ENCODE results near the gene MAPRE2. TPM values are rescaled to one million over a fixed set of nuclear protein-coding genes. Genes with fewer than 3 reads are reported as not detected.

The MAPRE2 gene
- total and polyA plus RNA-seq, 2 of the 13 experiments (the other 11 are each of a cell fraction or from before 2014, with no cell fraction given), result 34.5 to 67.9 TPM

DNA sequence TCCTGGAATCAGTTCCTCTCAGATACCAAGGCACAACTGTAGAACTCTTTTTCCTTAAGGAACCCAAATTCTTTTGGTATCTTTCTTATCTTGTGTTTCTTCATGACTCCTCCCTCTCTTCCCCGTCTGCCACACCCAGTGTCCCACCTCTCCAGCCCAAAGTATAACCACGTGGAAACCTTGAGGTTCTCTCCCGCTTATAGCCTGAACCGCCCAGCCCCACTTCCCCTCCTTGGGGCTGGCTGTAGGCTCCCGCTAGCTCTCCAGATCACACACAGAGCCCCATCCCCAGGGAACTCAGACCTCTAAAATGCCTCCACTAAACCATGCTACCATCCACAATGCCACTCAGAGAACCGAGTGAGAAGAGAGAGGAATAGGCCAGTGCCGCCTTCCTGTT lies 87.5 kb downstream of the MAPRE2 start:
- no peaks in the 10 kb centered on the region for H3K4me1 ChIP-seq (ENCODE audit: insufficient read depth, low read length)
- H3K27me3 ChIP-seq (ENCODE audit: control insufficient read depth in 1 of 2, insufficient read depth in 2 of 2, low read length in 2 of 2), result no peaks in the 10 kb centered on the region
- no peak overlapping the region for H3K4me3 ChIP-seq (replicated peaks in 1 of 3; ENCODE audit: insufficient read depth in 1 of 3, low read depth in 2 of 3, low read length in 3 of 3)
- no peaks in the 10 kb centered on the region for H3K9me3 ChIP-seq (ENCODE audit: low read length)
- no peak overlapping the region for H3K4me2 ChIP-seq (ENCODE audit: low read depth, low read length)
- no peak overlapping the region for H2AFZ ChIP-seq (ENCODE audit: low read length)
- no peak overlapping the region for H3K27ac ChIP-seq (ENCODE audit: extremely low read length, insufficient read depth, low read length)
- intact Hi-C loops (cut with micrococcal nuclease; ENCODE audit: unreplicated experiment) (loop anchor here (5.0 kb wide), 1 partner anchor 261 kb away; no protein-coding TSS in a partner anchor), in situ Hi-C loops (cut with HindIII; ENCODE audit: extremely low pct_ligation_motif_present, low pct_unique_long_range_greater_than_20kb) (loop anchor here (25.0 kb wide), 1 partner anchor 116 kb away; no protein-coding TSS in a partner anchor)
- 94% methylated on average over 7 of the region's 7 CpGs for WGBS (ENCODE audit: low lambda C conversion rate)
- ChIA-PET POLR2A (no interaction called here), CTCF (ENCODE audit: low intra/inter-chr PET ratio, low total read pairs) (no interaction called here)
- H3K79me2 ChIP-seq (ENCODE audit: insufficient read depth, low read length), result no peaks in the 10 kb centered on the region
- DNase-seq (ENCODE audit: low spot score) (no peak), ATAC-seq (no peak), FAIRE-seq (no peak)
- H3K36me3 ChIP-seq (replicated peaks in 1 of 2; ENCODE audit: control insufficient read depth in 1 of 2, insufficient read depth in 2 of 2, low read length in 2 of 2), result peaks cover 19 to 68% of the 10 kb centered on the region in 2 experiments
- H4K20me1 ChIP-seq (ENCODE audit: insufficient read depth, low read length), result no peaks in the 10 kb centered on the region
- no peak overlapping the region for H3K9ac ChIP-seq (ENCODE audit: insufficient read depth, low read depth, low read length)
- no peak for TF ChIP-seq ZFY (CRISPR knock-in tag; IDR thresholded peaks at IDR 0.05)
- TF ChIP-seq ZNF446 (CRISPR knock-in tag; IDR thresholded peaks at IDR 0.05), result no peak
- TF ChIP-seq KDM6A (CRISPR knock-in tag; IDR thresholded peaks at IDR 0.05; ENCODE audit: low read depth), result no peak
- no peak for TF ChIP-seq FOSL2 (CRISPR knock-in tag; IDR thresholded peaks at IDR 0.05)
- TF ChIP-seq MTF2 (CRISPR knock-in tag; IDR thresholded peaks at IDR 0.05; ENCODE audit: borderline replicate concordance), result no peak
- TF ChIP-seq, protein P1, sequence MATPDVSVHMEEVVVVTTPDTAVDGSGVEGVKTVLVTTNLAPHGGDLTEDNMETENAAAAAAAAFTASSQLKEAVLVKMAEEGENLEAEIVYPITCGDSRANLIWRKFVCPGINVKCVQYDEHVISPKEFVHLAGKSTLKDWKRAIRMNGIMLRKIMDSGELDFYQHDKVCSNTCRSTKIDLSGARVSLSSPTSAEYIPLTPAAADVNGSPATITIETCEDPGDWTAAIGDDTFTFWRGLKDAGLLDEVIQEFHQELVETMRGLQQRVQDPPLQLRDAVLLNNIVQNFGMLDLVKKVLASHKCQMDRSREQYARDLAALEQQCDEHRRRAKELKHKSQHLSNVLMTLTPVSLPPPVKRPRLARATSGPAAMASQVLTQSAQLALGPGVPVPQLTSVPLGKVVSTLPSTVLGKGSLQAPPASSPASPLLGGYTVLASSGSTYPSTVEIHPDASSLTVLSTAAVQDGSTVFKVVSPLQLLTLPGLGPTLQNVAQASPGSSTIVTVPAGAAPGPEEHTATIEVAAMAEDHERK (CRISPR knock-in tag; IDR thresholded peaks at IDR 0.05; ENCODE audit: low read depth), result no peak
- TF ChIP-seq FOXJ3 (CRISPR knock-in tag; IDR thresholded peaks at IDR 0.05; ENCODE audit: borderline replicate concordance), result no peak
- BruUV-seq (replicated peaks), result no TSS peak

GRCh38 chr18:35130236-35130635 lies 89.0 kb downstream of the MAPRE2 start:
- FAIRE-seq, result no peak
- intact Hi-C loops (cut with micrococcal nuclease; ENCODE audit: unreplicated experiment), result no loop called here
- TF ChIP-seq CTCF (CRISPR knock-in tag; IDR thresholded peaks at IDR 0.05), result peak; percentile 29
- no peak for TF ChIP-seq LRRFIP1 (CRISPR knock-in tag; conservative IDR thresholded peaks at IDR 0.05)
- TF ChIP-seq ZNF710 (CRISPR knock-in tag; IDR thresholded peaks at IDR 0.05; ENCODE audit: borderline replicate concordance), result no peak

More at GRCh38 chr18:35130236-35130635, 89.0 kb downstream of the MAPRE2 start:
- Histone ChIP-seq H3K79me2 (ENCODE audit: insufficient read depth, low read length) (no peaks in the 10 kb centered on the region), H3K27ac (ENCODE audit: extremely low read length, insufficient read depth, low read length) (no peak overlapping the region), H3K4me1 (ENCODE audit: insufficient read depth, low read length) (no peaks in the 10 kb centered on the region), H3K9me3 (ENCODE audit: low read length) (no peaks in the 10 kb centered on the region), H3K36me3 (replicated peaks in 1 of 2; ENCODE audit: control insufficient read depth in 1 of 2, insufficient read depth in 2 of 2, low read length in 2 of 2) (peaks cover 19 to 82% of the 10 kb centered on the region in 2 experiments), H4K20me1 (ENCODE audit: insufficient read depth, low read length) (no peaks in the 10 kb centered on the region), H3K27me3 (ENCODE audit: control insufficient read depth in 1 of 2, insufficient read depth in 2 of 2, low read length in 2 of 2) (no peaks in the 10 kb centered on the region), H3K4me2 (ENCODE audit: low read depth, low read length) (no peak overlapping the region), H3K9ac (ENCODE audit: insufficient read depth, low read depth, low read length) (no peak overlapping the region), H3K4me3 (replicated peaks in 1 of 3; ENCODE audit: insufficient read depth in 1 of 3, low read depth in 2 of 3, low read length in 3 of 3) (no peak overlapping the region), H2AFZ (ENCODE audit: low read length) (no peak overlapping the region)
- ATAC-seq (no peak), DNase-seq (ENCODE audit: low spot score) (no peak)
- BruUV-seq (replicated peaks), result no TSS peak
- CTCF ChIA-PET (ENCODE audit: low intra/inter-chr PET ratio, low total read pairs), result no interaction called here
- POLR2A ChIA-PET, result interaction anchor here (0.6 kb wide), 1 partner anchor 118 kb away, joined by 3 read pairs; no protein-coding TSS in a partner anchor
- in situ Hi-C loops (cut with HindIII; ENCODE audit: extremely low pct_ligation_motif_present, low pct_unique_long_range_greater_than_20kb), result loop anchor here (25.0 kb wide), 1 partner anchor 118 kb away; no protein-coding TSS in a partner anchor

Measured in HepG2 (cell line).